Memory B cell (primary cell): ENCODE data around the gene VPS45.
A peak's percentile ranks its signal among the peaks of the same experiment; 100 is the strongest.

Source experiments
- ATAC-seq: fragments of 150-1000 bp; cut with Tn5 transposase; 2 replicates; pipeline ENCODE4 v1.10.0; 2021; ENCODE audit warnings: low read depth, mild to moderate bottlenecking, moderate library complexity
- DNase-seq, 2 donors: peaks; one replicate each; pipeline ENCODE4 v3.0.0; 2022; ENCODE audit warnings: low spot score in 2 of 2
- H3K27ac Mint-ChIP-seq: one replicate; pipeline ENCODE4 v1.8.0; 2022; ENCODE audit warnings: mild to moderate bottlenecking, moderate library complexity, mixed read lengths
- H3K27me3 Mint-ChIP-seq: one replicate; pipeline ENCODE4 v1.8.0; 2022; ENCODE audit warnings: mixed read lengths
- H3K36me3 Mint-ChIP-seq: one replicate; pipeline ENCODE4 v1.8.0; 2022; ENCODE audit warnings: mild to moderate bottlenecking, mixed read lengths
- H3K4me1 Mint-ChIP-seq: one replicate; pipeline ENCODE4 v1.8.0; 2022; ENCODE audit warnings: mixed read lengths
- H3K4me3 Mint-ChIP-seq: one replicate; pipeline ENCODE4 v1.8.0; 2022; ENCODE audit warnings: mild to moderate bottlenecking, moderate library complexity, mixed read lengths
- H3K9me3 Mint-ChIP-seq: one replicate; pipeline ENCODE4 v1.8.0; 2022; ENCODE audit warnings: mixed read lengths

The VPS45 gene

DNA sequence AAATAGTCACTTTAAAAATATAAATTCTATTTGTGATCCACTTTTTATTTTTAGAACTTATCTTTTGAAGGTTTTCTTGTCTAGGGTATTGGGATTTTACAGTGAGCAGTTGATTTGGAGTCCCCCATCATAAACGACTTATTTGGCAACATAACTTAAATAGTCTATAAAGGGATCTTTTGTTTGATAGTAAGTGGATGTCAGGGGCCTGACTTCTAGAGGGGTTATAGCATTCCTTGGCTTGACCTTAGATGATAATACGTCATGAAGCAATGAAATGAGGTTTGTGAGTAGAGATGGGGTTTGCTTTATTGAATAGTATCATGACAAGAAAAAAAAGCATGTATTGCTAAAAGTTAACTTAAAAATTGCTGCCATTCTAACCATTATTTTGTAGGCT is 17.8 kb downstream of the VPS45 start:
- DNase-seq (no peak), ATAC-seq (no peak)
- Mint-ChIP-seq H3K27me3 (no peaks in the 10 kb centered on the region), H3K9me3 (no peaks in the 10 kb centered on the region), H3K4me1 (peaks cover 11% of the 10 kb centered on the region), H3K36me3 (peaks cover 17% of the 10 kb centered on the region), H3K4me3 (no peak overlapping the region), H3K27ac (no peak overlapping the region)

GRCh38 chr1:150087415-150087814 is 19.8 kb downstream of the VPS45 start:
- DNase-seq, result no peak
- no peak for ATAC-seq
- no peaks in the 10 kb centered on the region for H3K27me3 Mint-ChIP-seq
- H3K9me3 Mint-ChIP-seq, result no peaks in the 10 kb centered on the region
- peak overlapping the region; percentile 60 for H3K27ac Mint-ChIP-seq
- H3K4me3 Mint-ChIP-seq, result no peak overlapping the region
- peaks cover 17% of the 10 kb centered on the region for H3K36me3 Mint-ChIP-seq
- H3K4me1 Mint-ChIP-seq, result peaks cover 14% of the 10 kb centered on the region

- DNase-seq (peak in 1 of 2 donors; percentile 22), ATAC-seq (peak; percentile 96)
- H3K9me3 Mint-ChIP-seq, result no peaks in the 10 kb centered on the region
- H3K4me1 Mint-ChIP-seq, result peaks cover 12% of the 10 kb centered on the region
- H3K27ac Mint-ChIP-seq, result peak overlapping the region; percentile 50
- H3K36me3 Mint-ChIP-seq, result peaks cover 8% of the 10 kb centered on the region
- no peaks in the 10 kb centered on the region for H3K27me3 Mint-ChIP-seq
- peak overlapping the region; percentile 15 for H3K4me3 Mint-ChIP-seq
Observed at GRCh38 chr1:150089846-150090520, 22.4 kb downstream of the VPS45 start.

DNA sequence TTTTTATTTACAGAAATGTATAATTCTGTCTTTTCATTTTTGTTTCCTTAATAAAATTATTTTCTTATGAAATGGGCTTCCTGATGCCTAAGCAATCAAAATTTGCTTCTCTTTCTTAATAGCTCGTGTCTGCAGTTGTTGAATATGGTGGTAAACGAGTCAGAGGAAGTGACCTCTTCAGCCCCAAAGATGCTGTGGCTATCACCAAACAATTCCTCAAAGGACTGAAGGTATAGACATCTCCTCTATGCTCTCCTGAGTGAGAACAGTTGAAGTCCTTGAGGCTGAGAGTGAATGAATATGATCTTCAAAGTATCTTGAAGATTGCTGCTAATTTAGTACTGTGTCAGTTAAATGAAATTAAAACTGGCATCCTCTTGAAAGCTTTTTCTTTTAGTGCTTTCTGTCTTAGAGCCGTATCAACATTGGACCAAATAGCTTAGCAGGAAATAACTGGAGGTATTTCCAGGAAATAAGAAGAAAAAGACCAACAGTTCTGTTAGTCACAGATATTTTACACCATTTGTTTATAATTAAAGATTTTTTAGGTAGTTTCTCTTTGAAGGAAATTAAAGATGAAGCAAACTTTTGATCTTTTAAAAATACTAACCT is 24.7 kb downstream of the VPS45 start:
- no peak for DNase-seq
- Mint-ChIP-seq H3K27ac (no peak overlapping the region), H3K9me3 (no peaks in the 10 kb centered on the region), H3K27me3 (no peaks in the 10 kb centered on the region), H3K36me3 (peaks cover 8% of the 10 kb centered on the region), H3K4me1 (peaks cover 12% of the 10 kb centered on the region), H3K4me3 (no peak overlapping the region)
- ATAC-seq, result no peak

GRCh38 chr1:150093805-150094204 is 26.2 kb downstream of the VPS45 start:
- peaks cover 5% of the 10 kb centered on the region for H3K36me3 Mint-ChIP-seq
- H3K4me1 Mint-ChIP-seq, result peaks cover 9% of the 10 kb centered on the region

GRCh38 chr1:150094734-150095265 is 27.2 kb downstream of the VPS45 start:
- Mint-ChIP-seq H3K9me3 (no peaks in the 10 kb centered on the region), H3K36me3 (peaks cover 6% of the 10 kb centered on the region), H3K4me3 (no peak overlapping the region), H3K4me1 (peaks cover 7% of the 10 kb centered on the region), H3K27ac (no peak overlapping the region), H3K27me3 (no peaks in the 10 kb centered on the region)
- ATAC-seq (no peak), DNase-seq (no peak)

More at GRCh38 chr1:150093805-150094204, 26.2 kb downstream of the VPS45 start:
- no peak for DNase-seq
- no peak overlapping the region for H3K4me3 Mint-ChIP-seq
- no peaks in the 10 kb centered on the region for H3K9me3 Mint-ChIP-seq
- no peak overlapping the region for H3K27ac Mint-ChIP-seq
- no peaks in the 10 kb centered on the region for H3K27me3 Mint-ChIP-seq
- no peak for ATAC-seq

- DNase-seq, result no peak
- no peaks in the 10 kb centered on the region for H3K9me3 Mint-ChIP-seq
- ATAC-seq, result no peak
- no peak overlapping the region for H3K4me3 Mint-ChIP-seq
- H3K4me1 Mint-ChIP-seq, result peaks cover 6% of the 10 kb centered on the region
- H3K27me3 Mint-ChIP-seq, result no peaks in the 10 kb centered on the region
- peaks cover 11% of the 10 kb centered on the region for H3K36me3 Mint-ChIP-seq
- no peak overlapping the region for H3K27ac Mint-ChIP-seq
Observed at GRCh38 chr1:150102986-150103385, 35.4 kb downstream of the VPS45 start.

DNA sequence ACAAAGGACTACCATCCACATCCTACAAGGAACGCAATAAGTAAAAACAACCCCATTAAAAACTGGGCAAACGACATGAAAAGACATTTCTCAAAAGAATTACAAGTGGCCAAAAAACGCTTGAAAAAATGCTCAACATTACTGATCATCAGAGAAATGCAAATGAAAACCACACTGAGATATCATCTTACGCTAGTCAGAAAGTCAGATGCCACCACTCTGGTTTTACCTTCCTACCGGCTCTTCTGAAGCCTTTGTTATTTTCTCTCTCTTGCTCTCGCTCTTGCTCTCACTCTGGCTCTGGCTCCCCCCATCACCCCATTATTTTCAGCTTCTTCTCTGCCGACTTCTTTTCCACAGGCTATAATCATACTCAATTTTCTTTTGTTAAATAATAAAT is 38.8 kb downstream of the VPS45 start:
- Mint-ChIP-seq H3K27ac (peak overlapping the region; percentile 0), H3K9me3 (no peaks in the 10 kb centered on the region), H3K4me3 (no peak overlapping the region), H3K27me3 (no peaks in the 10 kb centered on the region), H3K36me3 (peaks cover 12% of the 10 kb centered on the region), H3K4me1 (peaks cover 13% of the 10 kb centered on the region)
- DNase-seq, result no peak
- no peak for ATAC-seq

GRCh38 chr1:150109586-150109985 is 42.0 kb downstream of the VPS45 start:
- Mint-ChIP-seq H3K27ac (peak overlapping the region; percentile 62), H3K9me3 (no peaks in the 10 kb centered on the region), H3K4me1 (peaks cover 13% of the 10 kb centered on the region), H3K27me3 (no peaks in the 10 kb centered on the region), H3K4me3 (peak overlapping the region; percentile 7), H3K36me3 (peaks cover 12% of the 10 kb centered on the region)
- peak; percentile 65 for ATAC-seq
- DNase-seq, result no peak

- no peak for DNase-seq
- H3K9me3 Mint-ChIP-seq, result peaks cover 2% of the 10 kb centered on the region
- H3K27me3 Mint-ChIP-seq, result no peaks in the 10 kb centered on the region
- H3K4me1 Mint-ChIP-seq, result peaks cover 13% of the 10 kb centered on the region
- peak overlapping the region; percentile 24 for H3K4me3 Mint-ChIP-seq
- ATAC-seq, result no peak
- no peak overlapping the region for H3K27ac Mint-ChIP-seq
- H3K36me3 Mint-ChIP-seq, result peaks cover 13% of the 10 kb centered on the region
Observed at GRCh38 chr1:150110116-150110515, 42.5 kb downstream of the VPS45 start.

DNA sequence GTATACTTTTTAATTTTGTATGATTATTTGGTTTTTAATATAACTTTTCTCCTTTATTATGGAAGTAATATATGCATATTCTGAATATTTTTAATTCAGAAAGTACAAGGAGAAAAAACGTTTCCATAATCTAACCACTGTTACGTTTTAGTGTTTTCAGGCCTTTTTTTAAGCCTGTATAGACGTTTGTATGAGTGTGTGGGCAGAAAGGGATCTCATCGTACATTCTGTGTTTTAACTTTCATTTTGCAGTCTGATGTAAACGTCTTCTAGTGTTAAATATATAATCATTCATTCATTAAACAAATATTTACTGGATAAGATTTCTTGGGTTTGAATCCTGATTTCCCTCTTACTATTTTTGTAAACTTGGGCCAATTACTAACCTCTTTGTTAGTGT is 44.1 kb downstream of the VPS45 start:
- Mint-ChIP-seq H3K4me1 (peaks cover 9% of the 10 kb centered on the region), H3K27me3 (no peaks in the 10 kb centered on the region), H3K36me3 (peaks cover 19% of the 10 kb centered on the region), H3K9me3 (peaks cover 6% of the 10 kb centered on the region), H3K4me3 (no peak overlapping the region), H3K27ac (no peak overlapping the region)
- ATAC-seq (no peak), DNase-seq (no peak)

DNA sequence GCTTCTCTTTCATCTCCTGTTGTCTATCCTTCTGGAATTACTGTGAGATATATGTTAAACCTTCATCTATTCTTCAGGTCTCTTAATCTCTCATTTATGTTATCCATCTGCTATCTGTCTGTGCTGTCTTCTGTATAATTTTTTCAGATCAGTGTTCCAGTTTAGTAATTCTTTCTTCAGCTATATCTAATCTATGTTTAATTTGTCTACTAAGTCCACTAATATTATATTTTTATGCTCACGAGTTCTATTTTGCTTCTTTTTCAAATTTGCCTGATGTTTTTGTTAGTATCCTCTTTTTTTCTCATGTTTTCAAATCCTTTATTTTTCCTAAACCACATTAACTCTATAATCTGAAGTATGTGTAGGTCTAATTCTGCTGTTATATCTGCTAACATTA is 47.5 kb downstream of the VPS45 start:
- no peak for ATAC-seq
- H3K4me3 Mint-ChIP-seq, result no peak overlapping the region
- peaks cover 18% of the 10 kb centered on the region for H3K36me3 Mint-ChIP-seq
- H3K9me3 Mint-ChIP-seq, result peaks cover 6% of the 10 kb centered on the region
- no peaks in the 10 kb centered on the region for H3K27me3 Mint-ChIP-seq
- H3K27ac Mint-ChIP-seq, result no peak overlapping the region
- H3K4me1 Mint-ChIP-seq, result no peaks in the 10 kb centered on the region
- no peak for DNase-seq

GRCh38 chr1:150118716-150119115 is 51.1 kb downstream of the VPS45 start:
- ATAC-seq, result no peak
- H3K4me1 Mint-ChIP-seq, result peaks cover 3% of the 10 kb centered on the region

DNA sequence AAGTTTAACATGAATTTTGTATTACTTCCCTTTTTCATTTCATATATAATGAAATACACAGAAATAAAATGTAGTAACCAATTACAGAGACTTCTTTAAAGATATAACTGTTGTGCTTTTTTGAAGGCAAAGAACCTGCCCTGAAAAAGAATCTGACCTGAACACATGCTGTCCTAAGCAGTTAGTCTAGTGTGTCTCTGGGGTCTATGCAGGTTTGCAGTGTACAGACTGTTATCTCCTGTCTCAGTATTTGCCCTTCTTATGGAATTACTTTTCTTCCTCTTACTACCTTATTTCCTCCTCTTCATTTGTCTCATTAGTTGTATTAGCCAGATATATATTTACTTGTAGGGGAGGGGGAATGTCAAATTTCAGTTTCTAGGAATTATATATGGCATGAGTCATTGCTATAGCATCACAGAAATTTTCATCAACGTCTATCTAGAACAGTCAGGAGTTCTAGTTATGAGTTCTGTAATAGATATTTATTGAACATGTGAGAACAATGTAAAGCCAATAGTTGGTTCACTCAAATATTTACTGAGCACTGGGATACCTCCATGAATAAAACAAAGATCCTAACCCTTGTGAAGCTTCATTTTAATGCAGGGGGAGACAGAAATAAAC is 53.8 kb downstream of the VPS45 start:
- ATAC-seq, result no peak
- H3K27me3 Mint-ChIP-seq, result no peaks in the 10 kb centered on the region
- H3K36me3 Mint-ChIP-seq, result peaks cover 9% of the 10 kb centered on the region
- H3K4me1 Mint-ChIP-seq, result peaks cover 3% of the 10 kb centered on the region
- H3K9me3 Mint-ChIP-seq, result no peaks in the 10 kb centered on the region
- peak overlapping the region; percentile 51 for H3K27ac Mint-ChIP-seq
- no peak overlapping the region for H3K4me3 Mint-ChIP-seq
- no peak for DNase-seq

More at GRCh38 chr1:150118716-150119115, 51.1 kb downstream of the VPS45 start:
- Mint-ChIP-seq H3K36me3 (peaks cover 19% of the 10 kb centered on the region), H3K27me3 (no peaks in the 10 kb centered on the region), H3K9me3 (peaks cover 6% of the 10 kb centered on the region), H3K4me3 (no peak overlapping the region), H3K27ac (no peak overlapping the region)
- DNase-seq, result no peak
